SK-N-MC (cell line): Measurements from ENCODE around the gene CD52.

Experiments
- EZH2 ChIP-seq: fragments of 200-600 bp; sonication (generic); IDR thresholded peaks from one replicate; pipeline ENCODE4 v1.6.1; 2017; ENCODE audit warnings: antibody characterized with exemption
- POLR2AphosphoS5 ChIP-seq: IDR thresholded peaks from 2 replicates; pipeline ENCODE4 v1.6.1; 2012; ENCODE audit warnings: mild to moderate bottlenecking, low read depth, low read length, borderline replicate concordance

- TF ChIP-seq EZH2 (no peak), POLR2AphosphoS5 (no peak)
These were observed 17.0 kb upstream of the CD52 start for GRCh38 chr1:26300578-26301275.
